ENCODE data around the gene COA5. TPM values are rescaled to one million over a fixed set of nuclear protein-coding genes. Genes with fewer than 3 reads are reported as not detected.

The COA5 gene
- total and polyA plus RNA-seq, 2 experiments from 2014 or later = 64.0 to 88.8 TPM

- DNase-seq (ENCODE audit: low read depth in 1 of 2, low spot score in 1 of 2) = no peak
- TF ChIP-seq CTCF (IDR thresholded peaks at IDR 0.05; ENCODE audit: low read depth, low read length) = no peak
- H3K36me3 ChIP-seq = peaks cover 65% of the 10 kb centered on the region
- no peaks in the 10 kb centered on the region for H3K27me3 ChIP-seq
- H3K9me3 ChIP-seq (ENCODE audit: low read depth) = no peaks in the 10 kb centered on the region
- no peak overlapping the region for H3K27ac ChIP-seq
- no peak overlapping the region for H3K4me3 ChIP-seq
- H3K4me1 ChIP-seq (ENCODE audit: low read depth) = peaks cover 4% of the 10 kb centered on the region
These were observed 5.9 kb upstream of the COA5 start for GRCh38 chr2:98614024-98614739.

- no peaks in the 10 kb centered on the region for H3K27me3 ChIP-seq
- peak overlapping the region; percentile 99 for H3K27ac ChIP-seq
- peaks cover 34% of the 10 kb centered on the region for H3K36me3 ChIP-seq
- H3K9me3 ChIP-seq (ENCODE audit: low read depth) = no peaks in the 10 kb centered on the region
- peak overlapping the region; percentile 86 for H3K4me3 ChIP-seq
- TF ChIP-seq CTCF (IDR thresholded peaks at IDR 0.05; ENCODE audit: low read depth, low read length) = no peak
- peak; percentile 43 to 62 for DNase-seq (ENCODE audit: low read depth in 1 of 2, low spot score in 1 of 2)
- peaks cover 15% of the 10 kb centered on the region for H3K4me1 ChIP-seq (ENCODE audit: low read depth)
These were observed 771 bp upstream of the COA5 start for GRCh38 chr2:98608962-98609604.

- TF ChIP-seq CTCF (IDR thresholded peaks at IDR 0.05; ENCODE audit: low read depth, low read length) = no peak
- Histone ChIP-seq H3K27ac (peak overlapping the region; percentile 99), H3K9me3 (ENCODE audit: low read depth) (no peaks in the 10 kb centered on the region), H3K4me1 (ENCODE audit: low read depth) (peaks cover 15% of the 10 kb centered on the region), H3K27me3 (no peaks in the 10 kb centered on the region), H3K36me3 (peaks cover 22% of the 10 kb centered on the region), H3K4me3 (peak overlapping the region; percentile 86)
- peak in 1 of 2 donors; percentile 18 for DNase-seq (ENCODE audit: low read depth in 1 of 2, low spot score in 1 of 2)
These were observed 584 bp downstream of the COA5 start for GRCh38 chr2:98607741-98608115.

GRCh38 chr2:98607104-98607503 is 1.2 kb downstream of the COA5 start:
- no peak for DNase-seq (ENCODE audit: low read depth in 1 of 2, low spot score in 1 of 2)
- no peak for TF ChIP-seq CTCF (IDR thresholded peaks at IDR 0.05; ENCODE audit: low read depth, low read length)
- Histone ChIP-seq H3K9me3 (ENCODE audit: low read depth) (no peaks in the 10 kb centered on the region), H3K27ac (no peak overlapping the region), H3K4me1 (ENCODE audit: low read depth) (peaks cover 15% of the 10 kb centered on the region), H3K27me3 (no peaks in the 10 kb centered on the region), H3K36me3 (peaks cover 21% of the 10 kb centered on the region), H3K4me3 (peak overlapping the region; percentile 86)

- no peaks in the 10 kb centered on the region for H3K9me3 ChIP-seq (ENCODE audit: low read depth)
- H3K4me1 ChIP-seq (ENCODE audit: low read depth) = peaks cover 15% of the 10 kb centered on the region
- no peak overlapping the region for H3K27ac ChIP-seq
- no peak for TF ChIP-seq CTCF (IDR thresholded peaks at IDR 0.05; ENCODE audit: low read depth, low read length)
- H3K36me3 ChIP-seq = peaks cover 16% of the 10 kb centered on the region
- no peaks in the 10 kb centered on the region for H3K27me3 ChIP-seq
- no peak for DNase-seq (ENCODE audit: low read depth in 1 of 2, low spot score in 1 of 2)
- H3K4me3 ChIP-seq = no peak overlapping the region
These were observed 1.9 kb downstream of the COA5 start for GRCh38 chr2:98606431-98606830.

Data from cardiac muscle cell (in vitro differentiated cells and primary cell).